HG03175 (cell line): Measurements from ENCODE around the gene PLCL2.

Source experiments
- ATAC-seq: cut with Tn5 transposase; IDR thresholded peaks from one replicate; pipeline ENCODE4 v1.9.1; 2021; ENCODE audit warnings: mild to moderate bottlenecking, moderate library complexity; ENCODE audit not compliant: unreplicated experiment

Gene PLCL2

GRCh38 chr3:16865335-16865734 lies 19.4 kb upstream of the PLCL2 start:
- no peak for ATAC-seq

GRCh38 chr3:16866571-16866970 lies 18.2 kb upstream of the PLCL2 start:
- ATAC-seq, result no peak

- ATAC-seq, result no peak
These were observed 16.2 kb upstream of the PLCL2 start for GRCh38 chr3:16868513-16868912.

GRCh38 chr3:16869261-16870005 lies 15.3 kb upstream of the PLCL2 start:
- no peak for ATAC-seq

GRCh38 chr3:16871915-16872842 lies 12.6 kb upstream of the PLCL2 start:
- no peak for ATAC-seq

GRCh38 chr3:16873872-16874271 lies 10.9 kb upstream of the PLCL2 start:
- ATAC-seq, result no peak

- no peak for ATAC-seq
These were observed 8.7 kb upstream of the PLCL2 start for GRCh38 chr3:16875876-16876550.

GRCh38 chr3:16877505-16877904 lies 7.2 kb upstream of the PLCL2 start:
- no peak for ATAC-seq

GRCh38 chr3:16877911-16878310 lies 6.8 kb upstream of the PLCL2 start:
- no peak for ATAC-seq

GRCh38 chr3:16881896-16882630 lies 2.7 kb upstream of the PLCL2 start:
- no peak for ATAC-seq

GRCh38 chr3:16883057-16883722 lies 1.6 kb upstream of the PLCL2 start:
- no peak for ATAC-seq

GRCh38 chr3:16883723-16884083 lies 1.1 kb upstream of the PLCL2 start:
- ATAC-seq, result no peak

GRCh38 chr3:16884084-16884747 lies 539 bp upstream of the PLCL2 start:
- ATAC-seq, result peak; percentile 43

- peak; percentile 39 for ATAC-seq
These were observed 993 bp downstream of the PLCL2 start for GRCh38 chr3:16885593-16886302.

GRCh38 chr3:16886303-16886683 lies 1.5 kb downstream of the PLCL2 start:
- no peak for ATAC-seq

- ATAC-seq, result no peak
These were observed 2.4 kb downstream of the PLCL2 start for GRCh38 chr3:16887130-16887529.

GRCh38 chr3:16888356-16888755 lies 3.6 kb downstream of the PLCL2 start:
- no peak for ATAC-seq

GRCh38 chr3:16888785-16889607 lies 4.2 kb downstream of the PLCL2 start:
- ATAC-seq, result peak; percentile 34
